ENCODE results near the gene TARDBP.
"Not testable (repeated sequence)": the region's sequence is repeated elsewhere in the genome, so short reads cannot be mapped to it uniquely, and the experiment has no call there.

Gene TARDBP

DNA sequence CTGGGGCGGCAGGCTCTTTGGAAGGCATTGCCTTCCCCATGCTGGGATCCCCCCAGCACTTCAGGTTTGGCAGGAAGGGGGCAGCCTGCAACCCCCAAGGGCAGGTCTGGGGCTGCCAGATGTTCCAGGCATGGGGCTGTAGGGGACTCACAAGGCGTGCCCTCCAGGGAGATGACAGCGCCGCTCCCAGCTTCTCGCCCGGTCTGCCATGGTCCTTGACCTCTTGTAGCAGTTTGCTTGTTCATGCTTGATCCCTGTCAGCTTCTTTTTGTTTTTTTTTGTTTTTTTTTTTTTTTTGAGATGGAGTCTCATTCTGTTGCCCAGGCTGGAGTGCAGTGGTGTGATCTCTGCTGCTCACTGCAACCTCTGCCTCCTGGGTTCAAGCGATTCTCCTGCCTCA is 21.6 kb upstream of the TARDBP start:
- no peak overlapping the region for H3K27ac ChIP-seq (ENCODE audit: low read depth, low read length)
- no peaks in the 10 kb centered on the region for H3K4me1 ChIP-seq (ENCODE audit: control insufficient read depth in 5 of 5, insufficient read depth in 5 of 5, low read length in 5 of 5)
- H3K27me3 ChIP-seq (ENCODE audit: control insufficient read depth in 5 of 5, insufficient read depth in 4 of 5, low read length in 5 of 5) = no peaks in the 10 kb centered on the region
- H3K9me3 ChIP-seq (ENCODE audit: control insufficient read depth in 5 of 5, low read length in 5 of 5) = no peaks in the 10 kb centered on the region
- no peaks in the 10 kb centered on the region for H3K36me3 ChIP-seq (ENCODE audit: control insufficient read depth in 5 of 5, insufficient read depth in 5 of 5, low read length in 5 of 5)
- no peak overlapping the region for H3K4me3 ChIP-seq (ENCODE audit: low read depth in 1 of 5, low read length in 5 of 5)
- no peak overlapping the region for H3K9ac ChIP-seq (ENCODE audit: low read length in 5 of 5)

DNA sequence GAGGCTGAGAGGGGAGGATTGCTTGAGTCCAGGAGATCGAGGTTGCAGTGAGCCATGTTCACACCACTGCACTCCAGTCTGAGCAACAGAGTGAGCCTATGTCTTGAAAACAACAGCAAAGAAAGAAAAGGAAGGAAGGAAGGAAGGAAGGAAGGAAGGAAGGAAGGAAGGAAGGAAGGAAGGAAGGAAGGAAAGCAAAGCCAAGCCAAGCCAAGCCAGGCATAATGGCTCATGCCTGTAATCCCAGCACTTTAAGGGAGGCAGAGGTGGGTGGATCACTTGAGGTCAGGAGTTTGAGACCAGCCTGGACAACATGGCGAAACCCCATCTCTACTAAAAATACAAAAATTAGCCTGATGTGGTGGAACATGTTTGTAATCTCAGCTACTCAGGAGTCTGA is 20.4 kb upstream of the TARDBP start:
- H3K36me3 ChIP-seq (ENCODE audit: control insufficient read depth in 5 of 5, insufficient read depth in 5 of 5, low read length in 5 of 5); H3K9ac ChIP-seq (ENCODE audit: low read length in 5 of 5); H3K27me3 ChIP-seq (ENCODE audit: control insufficient read depth in 5 of 5, insufficient read depth in 4 of 5, low read length in 5 of 5); H3K9me3 ChIP-seq (ENCODE audit: control insufficient read depth in 5 of 5, low read length in 5 of 5); H3K27ac ChIP-seq (ENCODE audit: low read depth, low read length); H3K4me3 ChIP-seq (ENCODE audit: low read depth in 1 of 5, low read length in 5 of 5); H3K4me1 ChIP-seq (ENCODE audit: control insufficient read depth in 5 of 5, insufficient read depth in 5 of 5, low read length in 5 of 5): not testable (repeated sequence)

DNA sequence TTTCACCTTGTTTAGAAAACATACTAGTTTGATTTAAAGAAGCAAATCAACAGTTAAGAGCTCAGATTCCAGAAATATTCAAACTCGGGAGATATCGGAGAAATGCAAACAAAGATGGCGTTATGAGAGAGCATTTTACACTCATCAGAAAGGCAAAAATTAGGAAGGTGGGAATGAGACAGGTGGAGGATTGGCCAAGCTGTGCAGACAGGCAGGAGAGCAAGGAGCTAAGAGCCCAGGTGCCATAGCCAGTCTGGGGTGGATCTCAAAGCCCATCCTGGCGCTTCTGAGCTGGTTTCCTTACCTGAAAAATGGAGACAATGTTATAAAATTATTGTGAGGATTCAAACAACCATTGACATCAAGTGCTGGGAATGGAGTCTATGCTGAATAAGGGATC is 19.6 kb upstream of the TARDBP start:
- H3K27ac ChIP-seq (ENCODE audit: low read depth, low read length) = no peak overlapping the region
- H3K36me3 ChIP-seq (ENCODE audit: control insufficient read depth in 5 of 5, insufficient read depth in 5 of 5, low read length in 5 of 5) = no peaks in the 10 kb centered on the region
- H3K9me3 ChIP-seq (ENCODE audit: control insufficient read depth in 5 of 5, low read length in 5 of 5) = no peaks in the 10 kb centered on the region
- H3K27me3 ChIP-seq (ENCODE audit: control insufficient read depth in 5 of 5, insufficient read depth in 4 of 5, low read length in 5 of 5) = no peaks in the 10 kb centered on the region
- H3K9ac ChIP-seq (ENCODE audit: low read length in 5 of 5) = no peak overlapping the region
- H3K4me1 ChIP-seq (ENCODE audit: control insufficient read depth in 5 of 5, insufficient read depth in 5 of 5, low read length in 5 of 5) = no peaks in the 10 kb centered on the region
- H3K4me3 ChIP-seq (ENCODE audit: low read depth in 1 of 5, low read length in 5 of 5) = no peak overlapping the region

DNA sequence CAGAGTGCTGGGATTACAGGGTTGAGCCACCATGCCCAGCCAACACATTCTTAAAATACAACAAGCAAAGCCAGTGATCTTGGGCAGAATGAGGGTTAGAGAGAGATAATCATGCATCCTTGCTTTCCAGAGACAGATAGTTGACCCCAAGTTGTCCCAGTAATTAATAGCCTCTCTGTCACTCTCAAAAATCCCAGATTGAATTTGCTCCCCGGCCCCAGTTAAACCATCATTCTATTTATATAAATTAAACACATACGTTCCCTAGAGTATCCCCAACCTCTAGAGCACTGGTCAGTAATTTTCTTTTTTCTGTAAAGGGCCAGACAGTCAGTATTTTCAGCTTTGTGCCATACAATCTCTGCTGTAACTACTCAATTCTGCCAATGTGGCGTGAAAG is 16.4 kb upstream of the TARDBP start:
- peaks cover 0 to 5% (median 0%) of the 10 kb centered on the region in 5 donors for H3K9me3 ChIP-seq (ENCODE audit: control insufficient read depth in 5 of 5, low read length in 5 of 5)
- H3K4me1 ChIP-seq (ENCODE audit: control insufficient read depth in 5 of 5, insufficient read depth in 5 of 5, low read length in 5 of 5) = no peaks in the 10 kb centered on the region
- no peak overlapping the region for H3K4me3 ChIP-seq (ENCODE audit: low read depth in 1 of 5, low read length in 5 of 5)
- H3K36me3 ChIP-seq (ENCODE audit: control insufficient read depth in 5 of 5, insufficient read depth in 5 of 5, low read length in 5 of 5) = no peaks in the 10 kb centered on the region
- H3K27me3 ChIP-seq (ENCODE audit: control insufficient read depth in 5 of 5, insufficient read depth in 4 of 5, low read length in 5 of 5) = no peaks in the 10 kb centered on the region
- H3K9ac ChIP-seq (ENCODE audit: low read length in 5 of 5) = no peak overlapping the region
- no peak overlapping the region for H3K27ac ChIP-seq (ENCODE audit: low read depth, low read length)

DNA sequence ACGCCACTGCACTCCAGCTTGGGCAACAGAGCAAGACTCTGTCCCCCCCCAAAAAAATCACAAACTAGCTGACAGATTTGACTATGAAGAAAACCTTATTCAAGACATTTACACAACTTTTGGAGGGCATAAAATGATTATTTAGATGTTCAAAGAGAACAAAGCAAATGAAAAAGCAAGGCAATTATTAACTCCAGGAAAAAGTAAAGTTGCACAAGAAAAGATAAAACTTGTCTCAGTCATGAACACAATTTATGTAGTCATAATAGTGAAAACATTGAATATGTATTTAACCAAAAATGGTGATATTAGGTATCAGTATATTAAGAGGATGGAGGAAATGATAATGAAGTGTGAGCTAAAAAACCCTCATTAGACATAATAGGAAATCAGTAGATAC is 11.9 kb upstream of the TARDBP start:
- no peaks in the 10 kb centered on the region for H3K4me1 ChIP-seq (ENCODE audit: control insufficient read depth in 5 of 5, insufficient read depth in 5 of 5, low read length in 5 of 5)
- peaks cover 0 to 5% (median 0%) of the 10 kb centered on the region in 5 donors for H3K9me3 ChIP-seq (ENCODE audit: control insufficient read depth in 5 of 5, low read length in 5 of 5)
- no peak overlapping the region for H3K9ac ChIP-seq (ENCODE audit: low read length in 5 of 5)
- H3K36me3 ChIP-seq (ENCODE audit: control insufficient read depth in 5 of 5, insufficient read depth in 5 of 5, low read length in 5 of 5) = no peaks in the 10 kb centered on the region
- no peak overlapping the region for H3K4me3 ChIP-seq (ENCODE audit: low read depth in 1 of 5, low read length in 5 of 5)
- H3K27me3 ChIP-seq (ENCODE audit: control insufficient read depth in 5 of 5, insufficient read depth in 4 of 5, low read length in 5 of 5) = no peaks in the 10 kb centered on the region
- no peak overlapping the region for H3K27ac ChIP-seq (ENCODE audit: low read depth, low read length)

DNA sequence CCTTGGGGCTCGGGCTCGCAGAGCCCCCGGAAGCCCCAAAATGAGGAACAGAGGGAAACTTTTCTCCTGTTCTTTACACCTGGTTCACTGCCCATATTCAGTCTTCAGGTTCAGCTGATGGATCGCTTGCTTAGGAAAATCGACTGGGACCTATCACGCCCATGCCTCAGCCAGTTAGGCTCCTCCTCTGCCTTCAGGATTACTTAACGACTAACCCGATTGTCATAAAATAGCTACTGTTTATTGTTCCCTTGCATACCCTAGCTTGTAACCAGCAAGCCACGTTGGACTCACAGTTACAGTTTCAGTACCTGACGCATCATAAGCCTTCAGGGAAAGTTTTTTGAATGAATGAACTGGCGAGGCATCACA is 692 bp downstream of the TARDBP start:
- peak overlapping the region; percentile 57 to 100 (median 98) for H3K9ac ChIP-seq (ENCODE audit: low read length in 5 of 5)
- peaks cover 10 to 32% (median 24%) of the 10 kb centered on the region in 5 donors for H3K4me1 ChIP-seq (ENCODE audit: control insufficient read depth in 5 of 5, insufficient read depth in 5 of 5, low read length in 5 of 5)
- H3K36me3 ChIP-seq (ENCODE audit: control insufficient read depth in 5 of 5, insufficient read depth in 5 of 5, low read length in 5 of 5) = peaks cover 14 to 44% (median 31%) of the 10 kb centered on the region in 5 donors
- no peaks in the 10 kb centered on the region for H3K27me3 ChIP-seq (ENCODE audit: control insufficient read depth in 5 of 5, insufficient read depth in 4 of 5, low read length in 5 of 5)
- no peaks in the 10 kb centered on the region for H3K9me3 ChIP-seq (ENCODE audit: control insufficient read depth in 5 of 5, low read length in 5 of 5)
- H3K27ac ChIP-seq (ENCODE audit: low read depth, low read length) = peak overlapping the region; percentile 92
- peak overlapping the region; percentile 82 to 99 (median 92) for H3K4me3 ChIP-seq (ENCODE audit: low read depth in 1 of 5, low read length in 5 of 5)

DNA sequence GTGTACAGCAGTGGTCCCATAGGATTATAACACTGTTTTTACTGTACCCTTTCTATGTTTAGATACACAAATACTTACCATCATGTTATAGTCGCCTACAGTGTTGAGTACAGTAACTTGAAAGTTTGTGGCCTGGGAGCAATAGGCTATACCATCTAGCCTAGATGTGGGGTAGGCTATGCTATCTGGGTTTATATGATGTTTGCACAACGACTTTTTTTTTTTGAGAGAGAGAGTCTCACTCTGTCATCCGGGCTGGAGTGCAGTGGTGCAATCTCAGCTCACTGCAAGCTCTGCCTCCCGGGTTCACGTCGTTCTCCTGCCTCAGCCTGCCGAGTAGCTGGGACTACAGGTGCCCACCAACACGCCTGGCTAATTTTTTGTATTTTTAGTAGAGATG is 6.9 kb downstream of the TARDBP start:
- H3K27me3 ChIP-seq (ENCODE audit: control insufficient read depth in 5 of 5, insufficient read depth in 4 of 5, low read length in 5 of 5); H3K9me3 ChIP-seq (ENCODE audit: control insufficient read depth in 5 of 5, low read length in 5 of 5); H3K4me3 ChIP-seq (ENCODE audit: low read depth in 1 of 5, low read length in 5 of 5); H3K9ac ChIP-seq (ENCODE audit: low read length in 5 of 5); H3K27ac ChIP-seq (ENCODE audit: low read depth, low read length): not testable (repeated sequence)
- Histone ChIP-seq H3K36me3 (ENCODE audit: control insufficient read depth in 5 of 5, insufficient read depth in 5 of 5, low read length in 5 of 5) (peaks cover 40 to 96% (median 79%) of the 10 kb centered on the region in 5 donors), H3K4me1 (ENCODE audit: control insufficient read depth in 5 of 5, insufficient read depth in 5 of 5, low read length in 5 of 5) (peaks cover 0 to 12% (median 5%) of the 10 kb centered on the region in 5 donors)

DNA sequence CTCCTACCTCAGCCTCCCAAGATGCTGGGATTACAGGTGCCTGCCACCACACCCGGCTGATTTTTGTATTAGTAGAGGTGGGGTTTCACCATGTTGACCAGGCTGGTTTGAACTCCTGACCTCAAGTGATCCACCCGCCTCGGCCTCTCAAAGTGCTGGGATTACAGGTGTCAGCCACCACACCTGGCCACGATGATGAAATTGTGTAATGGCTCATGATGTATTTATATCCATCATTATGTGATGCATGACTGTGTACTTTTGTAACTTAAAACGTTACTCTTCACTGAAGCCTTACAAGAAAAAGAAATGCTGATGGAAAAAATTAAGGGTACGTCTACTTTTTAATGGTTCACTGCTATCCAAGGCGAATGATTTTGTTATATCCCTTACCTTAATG is 7.5 kb downstream of the TARDBP start:
- H3K4me1 ChIP-seq (ENCODE audit: control insufficient read depth in 5 of 5, insufficient read depth in 5 of 5, low read length in 5 of 5) = peaks cover 0 to 6% (median 0%) of the 10 kb centered on the region in 5 donors
- no peak overlapping the region for H3K27ac ChIP-seq (ENCODE audit: low read depth, low read length)
- no peaks in the 10 kb centered on the region for H3K27me3 ChIP-seq (ENCODE audit: control insufficient read depth in 5 of 5, insufficient read depth in 4 of 5, low read length in 5 of 5)
- H3K9me3 ChIP-seq (ENCODE audit: control insufficient read depth in 5 of 5, low read length in 5 of 5) = no peaks in the 10 kb centered on the region
- H3K9ac ChIP-seq (ENCODE audit: low read length in 5 of 5) = no peak overlapping the region
- H3K4me3 ChIP-seq (ENCODE audit: low read depth in 1 of 5, low read length in 5 of 5) = no peak overlapping the region
- peaks cover 44 to 96% (median 81%) of the 10 kb centered on the region in 5 donors for H3K36me3 ChIP-seq (ENCODE audit: control insufficient read depth in 5 of 5, insufficient read depth in 5 of 5, low read length in 5 of 5)

DNA sequence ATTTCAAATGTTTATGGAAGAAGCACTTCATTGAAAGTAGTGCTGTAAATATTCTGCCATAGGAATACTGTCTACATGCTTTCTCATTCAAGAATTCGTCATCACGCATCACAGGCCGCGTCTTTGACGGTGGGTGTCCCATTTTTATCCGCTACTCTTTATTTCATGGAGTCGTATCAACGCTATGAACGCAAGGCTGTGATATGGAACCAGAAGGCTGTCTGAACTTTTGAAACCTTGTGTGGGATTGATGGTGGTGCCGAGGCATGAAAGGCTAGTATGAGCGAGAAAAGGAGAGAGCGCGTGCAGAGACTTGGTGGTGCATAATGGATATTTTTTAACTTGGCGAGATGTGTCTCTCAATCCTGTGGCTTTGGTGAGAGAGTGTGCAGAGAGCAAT is 10.7 kb downstream of the TARDBP start:
- H3K9me3 ChIP-seq (ENCODE audit: control insufficient read depth in 5 of 5, low read length in 5 of 5) = no peaks in the 10 kb centered on the region
- peaks cover 60 to 92% (median 81%) of the 10 kb centered on the region in 5 donors for H3K36me3 ChIP-seq (ENCODE audit: control insufficient read depth in 5 of 5, insufficient read depth in 5 of 5, low read length in 5 of 5)
- peaks cover 0 to 4% (median 0%) of the 10 kb centered on the region in 5 donors for H3K4me1 ChIP-seq (ENCODE audit: control insufficient read depth in 5 of 5, insufficient read depth in 5 of 5, low read length in 5 of 5)
- H3K4me3 ChIP-seq (ENCODE audit: low read depth in 1 of 5, low read length in 5 of 5) = no peak overlapping the region
- no peak overlapping the region for H3K27ac ChIP-seq (ENCODE audit: low read depth, low read length)
- no peaks in the 10 kb centered on the region for H3K27me3 ChIP-seq (ENCODE audit: control insufficient read depth in 5 of 5, insufficient read depth in 4 of 5, low read length in 5 of 5)
- no peak overlapping the region for H3K9ac ChIP-seq (ENCODE audit: low read length in 5 of 5)

DNA sequence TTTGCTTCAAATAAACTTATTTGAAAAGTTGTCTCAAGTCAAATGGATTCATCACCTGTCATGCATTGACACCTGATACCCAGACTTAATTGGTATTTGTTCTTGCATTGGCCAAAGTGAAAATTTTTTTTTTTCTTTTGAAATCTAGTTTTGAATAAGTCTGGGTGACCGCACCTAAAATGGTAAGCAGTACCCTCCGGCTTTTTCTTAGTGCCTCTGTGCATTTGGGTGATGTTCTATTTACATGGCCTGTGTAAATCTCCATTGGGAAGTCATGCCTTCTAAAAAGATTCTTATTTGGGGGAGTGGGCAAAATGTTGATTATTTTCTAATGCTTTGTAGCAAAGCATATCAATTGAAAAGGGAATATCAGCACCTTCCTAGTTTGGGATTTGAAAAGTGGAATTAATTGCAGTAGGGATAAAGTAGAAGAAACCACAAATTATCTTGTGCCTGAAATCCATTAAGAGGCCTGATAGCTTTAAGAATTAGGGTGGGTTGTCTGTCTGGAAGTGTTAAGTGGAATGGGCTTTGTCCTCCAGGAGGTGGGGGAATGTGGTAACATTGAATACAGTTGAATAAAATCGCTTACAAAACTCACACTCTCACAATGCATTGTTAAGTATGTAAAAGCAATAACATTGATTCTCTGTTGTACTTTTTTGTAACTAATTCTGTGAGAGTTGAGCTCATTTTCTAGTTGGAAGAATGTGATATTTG is 11.9 kb downstream of the TARDBP start:
- Histone ChIP-seq H3K27ac (ENCODE audit: low read depth, low read length) (no peak overlapping the region), H3K36me3 (ENCODE audit: control insufficient read depth in 5 of 5, insufficient read depth in 5 of 5, low read length in 5 of 5) (peaks cover 50 to 81% (median 72%) of the 10 kb centered on the region in 5 donors), H3K9me3 (ENCODE audit: control insufficient read depth in 5 of 5, low read length in 5 of 5) (no peaks in the 10 kb centered on the region), H3K9ac (ENCODE audit: low read length in 5 of 5) (no peak overlapping the region), H3K4me3 (ENCODE audit: low read depth in 1 of 5, low read length in 5 of 5) (no peak overlapping the region), H3K27me3 (ENCODE audit: control insufficient read depth in 5 of 5, insufficient read depth in 4 of 5, low read length in 5 of 5) (no peaks in the 10 kb centered on the region), H3K4me1 (ENCODE audit: control insufficient read depth in 5 of 5, insufficient read depth in 5 of 5, low read length in 5 of 5) (peaks cover 0 to 4% (median 0%) of the 10 kb centered on the region in 5 donors)

All from subcutaneous abdominal adipose tissue (tissue), 5 donors.